Naive thymus-derived CD4-positive, alpha-beta T cell (primary cell): Measurements from ENCODE around the gene MAP6. TPM values are rescaled to one million over a fixed set of nuclear protein-coding genes. Genes with fewer than 3 reads are reported as not detected.
"Not testable (repeated sequence)": the region's sequence is repeated elsewhere in the genome, so short reads cannot be mapped to it uniquely, and the experiment has no call there.

Source experiments
- ATAC-seq: fragments of 150-1000 bp; cut with Tn5 transposase; 2 replicates; pipeline ENCODE4 v1.10.0; 2021; ENCODE audit warnings: mild to moderate bottlenecking, moderate library complexity
- CTCF ChIA-PET: fragments of 350-600 bp; sonication (Branson Sonifier 250); formaldehyde crosslinking; loops from one replicate; lab custom pipeline; 2021; ENCODE audit warnings: antibody characterized with exemption; lab: Charles Lee
- POLR2A ChIA-PET: fragments of 350-600 bp; sonication (Branson Sonifier 250); formaldehyde crosslinking; loops from one replicate; lab custom pipeline; 2021; ENCODE audit warnings: antibody characterized with exemption, inconsistent platforms; lab: Charles Lee
- DNase-seq, 9 donors: peaks; one replicate each; pipeline versions ENCODE4 v3.0.0 to v3.0.0-alpha.2; 2020 to 2022; ENCODE audit warnings: mixed read lengths in 1 of 9
- H3K27ac ChIP-seq: one replicate; pipeline ENCODE4 v1.7.0; 2013; ENCODE audit warnings: mild to moderate bottlenecking, low read depth, low read length, moderate library complexity
- H3K27me3 ChIP-seq, 2 donors: one replicate each; pipeline ENCODE4 v1.7.0; 2013; ENCODE audit warnings: low read length in 2 of 2, mild to moderate bottlenecking in 2 of 2, moderate library complexity in 2 of 2; ENCODE audit not compliant: control insufficient read depth in 2 of 2, insufficient read depth in 2 of 2
- H3K36me3 ChIP-seq, 3 experiments: 1 replicate in 2 of 3; 2 replicates in 1 of 3; pipeline ENCODE4 v1.7.0; 2013; ENCODE audit warnings: low read length in 3 of 3, mild to moderate bottlenecking in 3 of 3, moderate library complexity in 1 of 3; ENCODE audit not compliant: insufficient read depth in 3 of 3, control insufficient read depth in 2 of 3
- H3K4me1 ChIP-seq, 2 donors: one replicate each; pipeline ENCODE4 v1.7.0; 2013; ENCODE audit warnings: low read length in 2 of 2, mild to moderate bottlenecking in 2 of 2, moderate library complexity in 1 of 2; ENCODE audit not compliant: control insufficient read depth in 2 of 2, insufficient read depth in 2 of 2
- H3K4me3 ChIP-seq: 2 replicates; pipeline ENCODE4 v1.7.0; 2013; ENCODE audit warnings: mild to moderate bottlenecking, low read length
- H3K9me3 ChIP-seq, 3 experiments: 1 replicate in 2 of 3; 2 replicates in 1 of 3; pipeline ENCODE4 v1.7.0; 2013; ENCODE audit warnings: low read length in 3 of 3; ENCODE audit not compliant: control insufficient read depth in 2 of 3
- H3K27ac Mint-ChIP-seq, 9 donors: one replicate each; pipeline ENCODE4 v1.8.0; 2020 to 2022; ENCODE audit warnings: mixed read lengths in 9 of 9, mild to moderate bottlenecking in 8 of 9, moderate library complexity in 5 of 9, inconsistent platforms in 2 of 9
- H3K27me3 Mint-ChIP-seq, 5 donors: one replicate each; pipeline ENCODE4 v1.8.0; 2021 to 2022; ENCODE audit warnings: mixed read lengths in 5 of 5, mild to moderate bottlenecking in 1 of 5
- H3K36me3 Mint-ChIP-seq, 5 donors: one replicate each; pipeline ENCODE4 v1.8.0; 2020 to 2022; ENCODE audit warnings: mixed read lengths in 5 of 5, mild to moderate bottlenecking in 3 of 5, inconsistent platforms in 1 of 5
- H3K4me1 Mint-ChIP-seq, 7 donors: one replicate each; pipeline ENCODE4 v1.8.0; 2020 to 2022; ENCODE audit warnings: mixed read lengths in 7 of 7, mild to moderate bottlenecking in 3 of 7, inconsistent platforms in 1 of 7
- H3K4me3 Mint-ChIP-seq, 10 donors: one replicate each; pipeline ENCODE4 v1.8.0; 2020 to 2022; ENCODE audit warnings: mild to moderate bottlenecking in 10 of 10, mixed read lengths in 10 of 10, moderate library complexity in 6 of 10, inconsistent platforms in 2 of 10
- H3K9me3 Mint-ChIP-seq, 11 donors: one replicate each; pipeline ENCODE4 v1.8.0; 2020 to 2022; ENCODE audit warnings: mixed read lengths in 11 of 11, mild to moderate bottlenecking in 4 of 11, inconsistent platforms in 1 of 11, moderate library complexity in 1 of 11
- intact Hi-C, 2 donors: fragments of 100-400 bp; cut with micrococcal nuclease; formaldehyde crosslinking; loops; one replicate each; pipeline ENCODE4 v1.15.1; 2023
- polyA plus RNA-seq, 2 donors: library from polyadenylated mRNA; unstranded; fragments of 300-500 nt; fragmentation: Illumina TruSeq; gene quantifications; one replicate each; pipeline ENCODE4 v1.2.3, GENCODE V29; 2021
- total RNA-seq, 6 experiments: library from RNA in 5 of 6; stranded (reverse) in 5 of 6; gene quantifications; 1 replicate in 5 of 6; 2 replicates in 1 of 6; pipeline ENCODE4 v1.2.3 and lab custom pipeline; 2021 to 2026

MAP6 gene
- total and polyA plus RNA-seq, 7 experiments from 2014 or later: 2.7 TPM; not detected in 6

DNA sequence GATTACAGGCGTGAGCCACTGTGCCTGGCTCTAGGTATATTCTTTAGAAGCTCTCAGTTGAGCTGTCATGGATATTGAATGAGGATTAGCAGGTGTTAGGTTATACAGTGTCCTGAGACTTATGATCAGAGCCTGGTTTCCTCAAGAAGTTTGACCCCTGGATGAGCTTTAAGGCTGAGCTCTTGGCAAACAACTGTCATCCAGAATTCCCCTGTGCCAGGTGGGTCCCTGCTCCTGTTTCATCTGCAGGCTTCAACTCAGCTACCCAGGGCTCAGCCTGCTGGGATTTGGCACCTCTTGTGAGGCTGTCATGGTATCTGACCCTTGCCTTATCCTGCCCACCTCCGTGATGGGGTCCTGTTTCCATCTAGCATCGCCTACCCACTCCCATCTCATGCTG, 82.4 kb downstream of the MAP6 start:
- no peak overlapping the region for H3K27ac Mint-ChIP-seq
- CTCF ChIA-PET: interaction anchor here (0.6 kb wide), 1 partner anchor 441 kb away, joined by 3 read pairs; no protein-coding TSS in a partner anchor

GRCh38 chr11:75585293-75585670, 83.6 kb downstream of the MAP6 start:
- Mint-ChIP-seq H3K9me3 (peaks cover 0 to 2% (median 0%) of the 10 kb centered on the region in 11 donors), H3K4me1 (peaks cover 10 to 24% (median 16%) of the 10 kb centered on the region in 7 donors), H3K27me3 (peaks cover 0 to 42% (median 21%) of the 10 kb centered on the region in 5 donors), H3K4me3 (peak overlapping the region in 6 of 10 donors; percentile 43 to 90 (median 82)), H3K27ac (peak overlapping the region in 2 of 9 donors; percentile 71 to 85), H3K36me3 (no peaks in the 10 kb centered on the region)
- intact Hi-C loops: no loop called here
- ChIA-PET POLR2A (no interaction called here), CTCF (interaction anchor here (0.6 kb wide), 1 partner anchor 9 kb away, joined by 7 read pairs; no protein-coding TSS in a partner anchor)
- Histone ChIP-seq H3K36me3 (no peaks in the 10 kb centered on the region), H3K27ac (no peak overlapping the region), H3K27me3 (no peaks in the 10 kb centered on the region), H3K4me3 (no peak overlapping the region), H3K4me1 (peaks cover 9 to 10% of the 10 kb centered on the region in 2 donors), H3K9me3 (no peaks in the 10 kb centered on the region)
- DNase-seq (no peak), ATAC-seq (no peak)

More for the DNA sequence above, 82.4 kb downstream of the MAP6 start:
- Mint-ChIP-seq H3K4me1 (peaks cover 10 to 24% (median 16%) of the 10 kb centered on the region in 7 donors), H3K9me3 (peaks cover 0 to 2% (median 0%) of the 10 kb centered on the region in 11 donors), H3K4me3 (peak overlapping the region in 1 of 10 donors; percentile 53), H3K27me3 (peaks cover 0 to 36% (median 21%) of the 10 kb centered on the region in 5 donors), H3K36me3 (no peaks in the 10 kb centered on the region)
- POLR2A ChIA-PET: interaction anchor here (0.7 kb wide), 1 partner anchor 456 kb away, joined by 3 read pairs; no protein-coding TSS in a partner anchor
- Histone ChIP-seq H3K4me3 (no peak overlapping the region), H3K27me3 (no peaks in the 10 kb centered on the region), H3K4me1 (peaks cover 9 to 10% of the 10 kb centered on the region in 2 donors), H3K36me3 (no peaks in the 10 kb centered on the region), H3K9me3 (no peaks in the 10 kb centered on the region), H3K27ac (no peak overlapping the region)
- ATAC-seq (no peak), DNase-seq (no peak)
- intact Hi-C loops: no loop called here

DNA sequence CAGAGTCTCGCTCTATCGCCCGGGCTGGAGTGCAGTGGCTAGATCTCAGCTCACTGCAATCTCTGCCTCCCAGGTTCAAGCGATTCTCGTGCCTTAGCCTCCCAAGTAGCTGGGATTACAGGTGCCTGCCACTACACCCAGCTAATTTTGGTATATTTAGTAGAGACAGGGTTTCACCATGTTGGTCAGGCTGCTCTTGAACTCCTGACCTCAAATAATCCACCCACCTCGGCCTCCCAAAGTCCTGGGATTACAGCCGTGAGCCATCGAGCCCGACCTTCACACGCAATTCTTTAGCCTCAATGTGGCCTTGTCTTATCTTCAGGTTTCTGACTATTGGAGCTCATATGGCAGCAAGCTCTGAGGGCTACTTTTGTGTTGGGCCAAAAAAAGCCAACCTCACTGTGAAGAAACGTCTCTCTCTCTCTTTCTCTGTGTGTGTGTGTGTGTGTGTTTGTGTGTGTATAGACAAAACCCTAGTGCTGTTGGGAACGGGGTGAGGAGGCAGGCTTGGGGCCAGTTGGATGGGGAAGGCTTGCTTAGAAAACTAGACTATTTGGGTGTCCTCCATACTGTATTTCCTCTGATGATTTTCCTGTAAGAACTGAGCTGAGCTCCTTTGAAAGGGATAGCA, 84.1 kb downstream of the MAP6 start:
- CTCF ChIA-PET: interaction anchor here (0.6 kb wide), 1 partner anchor 8 kb away, joined by 7 read pairs; no protein-coding TSS in a partner anchor
- H3K9me3 Mint-ChIP-seq, H3K9me3 ChIP-seq, H3K36me3 ChIP-seq, ATAC-seq, POLR2A ChIA-PET, DNase-seq, H3K27ac ChIP-seq, H3K4me3 ChIP-seq, H3K36me3 Mint-ChIP-seq, H3K27me3 ChIP-seq: not testable (repeated sequence)
- peaks cover 9 to 10% of the 10 kb centered on the region in 2 donors for H3K4me1 ChIP-seq
- H3K27ac Mint-ChIP-seq: peak overlapping the region in 5 of 9 donors; percentile 3 to 85 (median 59)
- peaks cover 0 to 45% (median 21%) of the 10 kb centered on the region in 5 donors for H3K27me3 Mint-ChIP-seq
- peaks cover 10 to 24% (median 16%) of the 10 kb centered on the region in 7 donors for H3K4me1 Mint-ChIP-seq
- peak overlapping the region in 9 of 10 donors; percentile 45 to 90 (median 82) for H3K4me3 Mint-ChIP-seq
- intact Hi-C loops: loop anchor here in 1 of 2 donors (5.0 kb wide), 1 partner anchor 57 kb away; the partner anchor contains the start of gene GDPD5

DNA sequence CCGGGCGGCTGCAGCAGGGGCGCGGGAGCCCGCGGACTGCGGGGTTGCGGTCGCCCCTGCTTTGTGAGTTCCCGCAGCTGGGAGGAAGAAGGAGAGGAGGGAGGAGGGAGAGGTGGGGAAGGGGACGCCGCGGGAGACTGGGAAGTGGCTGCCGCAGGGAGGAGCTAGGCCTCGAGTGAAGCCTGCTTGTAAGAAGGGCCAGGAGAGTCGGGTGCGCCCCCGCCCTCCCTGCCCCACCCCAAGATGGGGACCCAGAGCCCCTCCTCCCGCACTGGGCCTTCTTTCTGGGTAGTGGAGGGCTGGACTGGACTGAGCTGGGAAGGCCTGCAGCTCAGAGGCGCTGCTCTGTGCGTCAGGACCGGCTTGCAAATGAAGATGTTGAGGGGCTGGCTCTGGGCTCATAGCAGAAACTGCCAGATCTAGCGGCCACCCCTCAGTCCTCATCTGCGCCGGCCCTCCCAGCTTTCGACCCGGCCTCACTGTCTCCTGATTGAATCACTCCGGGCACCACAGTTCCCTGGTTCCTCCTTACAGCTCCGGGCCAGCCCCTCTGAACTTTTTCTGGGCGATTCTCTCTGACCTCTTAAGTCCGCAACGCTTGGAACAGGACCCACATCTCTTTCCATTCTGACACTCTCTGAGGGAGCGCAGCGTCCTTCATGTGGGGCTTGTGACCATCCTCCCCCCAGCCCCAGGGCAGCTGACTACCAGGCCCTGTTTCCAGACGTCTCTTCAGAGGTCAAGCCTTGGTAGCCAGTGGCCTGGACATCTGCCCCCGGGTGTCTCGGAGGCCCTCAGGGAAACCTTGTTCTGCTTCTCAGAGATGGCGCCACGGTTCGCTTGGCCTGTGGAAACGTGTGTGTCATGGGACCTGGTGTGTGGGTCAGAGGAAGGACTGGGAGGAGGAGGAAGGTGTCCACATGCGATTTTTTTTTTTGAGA, 84.8 kb downstream of the MAP6 start:
- Mint-ChIP-seq H3K4me3 (peak overlapping the region; percentile 50 to 90 (median 82)), H3K27me3 (peaks cover 0 to 45% (median 21%) of the 10 kb centered on the region in 5 donors), H3K9me3 (peaks cover 0 to 2% (median 0%) of the 10 kb centered on the region in 11 donors), H3K4me1 (peaks cover 10 to 24% (median 16%) of the 10 kb centered on the region in 7 donors), H3K27ac (peak overlapping the region in 7 of 9 donors; percentile 28 to 85 (median 76)), H3K36me3 (no peaks in the 10 kb centered on the region)
- POLR2A ChIA-PET: interaction anchor here (1.3 kb wide), 1 partner anchor 8 kb away, joined by 3 read pairs; no protein-coding TSS in a partner anchor
- H3K27me3 ChIP-seq: no peaks in the 10 kb centered on the region
- DNase-seq: no peak
- peak; percentile 9 for ATAC-seq
- intact Hi-C loops: loop anchor here in 1 of 2 donors (1.0 to 5.0 kb wide), 3 partner anchors 22 to 185 kb away; partner anchors contain the start of genes GDPD5, RPS3 and SERPINH1
- CTCF ChIA-PET: no interaction called here
- peak overlapping the region; percentile 59 for H3K27ac ChIP-seq
- H3K9me3 ChIP-seq: no peaks in the 10 kb centered on the region
- no peaks in the 10 kb centered on the region for H3K36me3 ChIP-seq
- peaks cover 9 to 10% of the 10 kb centered on the region in 2 donors for H3K4me1 ChIP-seq
- peak overlapping the region; percentile 72 for H3K4me3 ChIP-seq

DNA sequence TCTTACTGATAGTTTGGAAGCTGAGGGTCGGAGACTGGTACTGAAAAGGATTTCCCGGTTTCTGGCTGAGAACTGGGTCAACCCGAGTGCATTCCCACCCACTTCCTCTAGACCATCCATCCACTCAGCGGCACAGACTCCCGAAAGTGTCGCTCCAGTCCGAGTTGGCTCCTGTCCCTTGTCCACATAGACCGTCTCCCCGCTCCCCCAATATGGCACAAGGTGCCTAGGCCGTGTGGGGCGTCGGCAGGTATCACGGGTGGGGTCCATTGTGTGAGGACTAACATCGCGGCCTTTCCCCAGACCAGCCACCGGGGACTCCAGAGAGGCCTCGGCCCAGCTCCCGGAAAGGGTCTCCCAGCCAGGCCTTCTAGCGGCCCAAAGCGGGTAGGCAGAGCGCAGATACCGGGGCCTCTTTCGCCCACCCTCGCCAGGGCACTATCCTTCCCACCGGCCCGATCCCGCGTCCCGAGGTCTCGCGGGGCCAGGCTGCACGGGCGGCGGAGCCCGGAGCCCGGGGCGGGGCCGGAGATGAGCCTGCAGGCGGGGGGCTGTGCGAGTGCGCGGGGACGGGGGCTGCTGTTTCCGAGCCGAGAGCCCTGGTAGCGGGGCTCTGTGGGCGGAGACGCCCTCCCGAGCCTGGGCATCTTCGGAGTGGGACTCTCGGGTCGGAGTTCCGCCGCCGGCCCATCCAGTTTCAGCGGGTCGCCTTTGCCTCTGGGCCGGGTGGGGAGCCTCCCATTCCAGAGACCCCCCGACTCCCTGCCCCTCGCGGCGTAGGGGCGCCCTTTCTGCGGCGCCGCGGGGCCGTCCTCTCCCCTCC, 85.7 kb downstream of the MAP6 start:
- peak; percentile 10 to 60 (median 40) for DNase-seq
- Histone ChIP-seq H3K4me1 (peaks cover 9 to 10% of the 10 kb centered on the region in 2 donors), H3K9me3 (no peaks in the 10 kb centered on the region), H3K4me3 (peak overlapping the region; percentile 72), H3K27me3 (no peaks in the 10 kb centered on the region), H3K27ac (peak overlapping the region; percentile 59), H3K36me3 (no peaks in the 10 kb centered on the region)
- H3K27me3 Mint-ChIP-seq: peaks cover 0 to 45% (median 21%) of the 10 kb centered on the region in 5 donors
- H3K36me3 Mint-ChIP-seq: no peaks in the 10 kb centered on the region
- peaks cover 10 to 24% (median 16%) of the 10 kb centered on the region in 7 donors for H3K4me1 Mint-ChIP-seq
- H3K27ac Mint-ChIP-seq: peak overlapping the region in 6 of 9 donors; percentile 77 to 92 (median 86)
- intact Hi-C loops: loop anchor here in 1 of 2 donors (1.0 to 5.0 kb wide), 3 partner anchors 21 to 184 kb away; partner anchors contain the start of genes GDPD5, RPS3 and SERPINH1
- ChIA-PET CTCF (interaction anchor here (1.2 kb wide), 1 partner anchor 13 kb away, joined by 6 read pairs; no protein-coding TSS in a partner anchor), POLR2A (interaction anchor here (1.3 kb wide), 1 partner anchor 9 kb away, joined by 3 read pairs; no protein-coding TSS in a partner anchor)
- H3K4me3 Mint-ChIP-seq: peak overlapping the region; percentile 42 to 95 (median 82)
- H3K9me3 Mint-ChIP-seq: peaks cover 0 to 2% (median 0%) of the 10 kb centered on the region in 11 donors
- ATAC-seq: peak; percentile 87
